Fibroblast of lung (primary cell): ENCODE measurements around the gene RALY.

Experiments used
- EZH2 ChIP-seq: IDR thresholded peaks from 2 replicates; pipeline ENCODE4 v1.5.1; 2012; ENCODE audit warnings: low read length, control low read depth, mild to moderate bottlenecking; ENCODE audit errors: missing control alignments
- TF ChIP-seq, protein P1 (sequence below), 2 donors: IDR thresholded peaks in 1 of 2; conservative IDR thresholded peaks in 1 of 2; 1 replicate in 1 of 2; 2 replicates in 1 of 2; pipeline ENCODE4 v1.5.1; 2011 to 2012; ENCODE audit warnings: low read length in 2 of 2, control low read depth in 1 of 2, inconsistent platforms in 1 of 2, low read depth in 1 of 2, mild to moderate bottlenecking in 1 of 2

DNA sequence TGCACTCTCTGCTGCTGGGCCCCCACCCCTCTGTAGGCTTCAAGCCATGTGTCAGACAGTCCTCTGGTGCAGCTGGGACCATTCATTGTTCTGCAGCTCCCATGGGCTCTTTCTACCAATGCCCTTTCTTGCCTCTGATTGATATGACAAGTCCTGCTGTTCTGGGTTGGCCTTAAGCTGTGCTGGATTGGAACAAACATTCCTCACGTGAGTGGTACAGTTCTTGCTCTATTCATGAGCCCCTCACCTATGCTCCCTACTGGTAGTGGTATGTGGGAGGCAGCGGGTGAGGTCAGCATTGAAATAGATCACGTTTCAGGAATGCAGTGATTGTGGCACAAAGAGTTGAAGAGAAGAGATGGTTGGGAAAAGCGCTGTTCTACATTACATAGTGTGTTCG, 48.8 kb upstream of the RALY start:
- TF ChIP-seq, protein P1, sequence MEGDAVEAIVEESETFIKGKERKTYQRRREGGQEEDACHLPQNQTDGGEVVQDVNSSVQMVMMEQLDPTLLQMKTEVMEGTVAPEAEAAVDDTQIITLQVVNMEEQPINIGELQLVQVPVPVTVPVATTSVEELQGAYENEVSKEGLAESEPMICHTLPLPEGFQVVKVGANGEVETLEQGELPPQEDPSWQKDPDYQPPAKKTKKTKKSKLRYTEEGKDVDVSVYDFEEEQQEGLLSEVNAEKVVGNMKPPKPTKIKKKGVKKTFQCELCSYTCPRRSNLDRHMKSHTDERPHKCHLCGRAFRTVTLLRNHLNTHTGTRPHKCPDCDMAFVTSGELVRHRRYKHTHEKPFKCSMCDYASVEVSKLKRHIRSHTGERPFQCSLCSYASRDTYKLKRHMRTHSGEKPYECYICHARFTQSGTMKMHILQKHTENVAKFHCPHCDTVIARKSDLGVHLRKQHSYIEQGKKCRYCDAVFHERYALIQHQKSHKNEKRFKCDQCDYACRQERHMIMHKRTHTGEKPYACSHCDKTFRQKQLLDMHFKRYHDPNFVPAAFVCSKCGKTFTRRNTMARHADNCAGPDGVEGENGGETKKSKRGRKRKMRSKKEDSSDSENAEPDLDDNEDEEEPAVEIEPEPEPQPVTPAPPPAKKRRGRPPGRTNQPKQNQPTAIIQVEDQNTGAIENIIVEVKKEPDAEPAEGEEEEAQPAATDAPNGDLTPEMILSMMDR (conservative IDR thresholded peaks at IDR 0.05 in 1 of 2, IDR thresholded peaks at IDR 0.05 in 1 of 2; ENCODE audit: low read depth in 1 of 2, low read length in 2 of 2): no peak
- TF ChIP-seq EZH2: no peak
